Measurements from ENCODE around the gene EID1. TPM values are rescaled to one million over a fixed set of nuclear protein-coding genes. Genes with fewer than 3 reads are reported as not detected.

The EID1 gene
- total RNA-seq: 322 and 335 TPM in 2 replicates

GRCh38 chr15:48877630-48878595 is at the start of gene EID1:
Gene EID1 (plus strand): TSS chr15:48878134. CDS start chr15:48878177, 43 bp downstream.

Other genes starting within 250 kb of the EID1 start
- gene FBN1, start 232.4 kb upstream of the EID1 start, total RNA-seq: 179 and 231 TPM in 2 replicates
- 1.7 and 5.0 TPM in 2 replicates for gene CEP152, start 67.1 kb upstream of the EID1 start, total RNA-seq
- gene SHC4, start 85.8 kb downstream of the EID1 start, total RNA-seq: 1.9 and 2.9 TPM in 2 replicates
- gene SECISBP2L, start 168.3 kb downstream of the EID1 start, total RNA-seq: 13.3 and 17.7 TPM in 2 replicates